ENCODE measurements around the gene FXYD6.
A peak's percentile ranks its signal among the peaks of the same experiment; 100 is the strongest.
"Not testable (repeated sequence)": the region's sequence is repeated elsewhere in the genome, so short reads cannot be mapped to it uniquely, and the experiment has no call there.

Gene FXYD6

DNA sequence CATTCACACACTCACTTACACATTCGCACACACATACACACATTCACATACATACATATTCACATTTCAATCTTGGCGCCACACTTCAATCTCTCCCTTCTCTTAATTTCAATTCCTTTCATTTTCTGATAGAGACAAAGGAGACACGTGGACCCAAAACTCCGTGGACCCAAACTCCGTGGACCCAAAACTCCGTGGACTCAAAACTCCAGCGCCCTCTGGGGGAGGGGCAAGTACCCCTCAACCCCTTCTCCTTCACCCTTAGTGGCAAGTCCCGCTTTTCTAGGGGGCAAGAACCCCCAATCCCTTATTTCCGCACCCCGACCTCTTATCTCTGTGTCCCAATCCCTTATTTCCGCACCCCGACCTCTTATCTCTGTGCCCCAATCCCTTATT is 66.4 kb downstream of the FXYD6 start:
- DNase-seq, result not testable (repeated sequence)

GRCh38 chr11:117809236-117810055 is 67.0 kb downstream of the FXYD6 start:
- DNase-seq, result peak; percentile 29

DNA sequence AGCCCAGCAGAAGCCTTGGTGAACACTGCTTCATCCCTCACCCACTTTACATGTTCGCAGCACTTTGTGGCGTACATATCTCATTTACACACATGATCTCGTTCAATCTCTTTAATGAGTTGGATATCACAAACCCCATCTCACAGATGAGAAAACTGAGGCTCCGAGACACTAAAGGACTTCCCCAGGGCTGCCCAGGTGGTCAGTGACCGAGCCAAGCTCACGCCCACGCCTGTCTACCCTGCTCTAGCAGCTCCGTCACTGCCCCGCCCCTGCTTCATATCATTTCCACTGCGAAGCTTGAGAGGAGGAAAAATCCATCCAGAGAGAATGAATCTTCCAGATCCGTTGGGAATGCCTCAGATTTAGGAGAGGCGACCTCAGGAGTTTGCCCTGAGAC is 67.7 kb downstream of the FXYD6 start:
- no peak for DNase-seq

- peak; percentile 78 for DNase-seq
Observed at GRCh38 chr11:117807482-117808327, 68.8 kb downstream of the FXYD6 start.

DNA sequence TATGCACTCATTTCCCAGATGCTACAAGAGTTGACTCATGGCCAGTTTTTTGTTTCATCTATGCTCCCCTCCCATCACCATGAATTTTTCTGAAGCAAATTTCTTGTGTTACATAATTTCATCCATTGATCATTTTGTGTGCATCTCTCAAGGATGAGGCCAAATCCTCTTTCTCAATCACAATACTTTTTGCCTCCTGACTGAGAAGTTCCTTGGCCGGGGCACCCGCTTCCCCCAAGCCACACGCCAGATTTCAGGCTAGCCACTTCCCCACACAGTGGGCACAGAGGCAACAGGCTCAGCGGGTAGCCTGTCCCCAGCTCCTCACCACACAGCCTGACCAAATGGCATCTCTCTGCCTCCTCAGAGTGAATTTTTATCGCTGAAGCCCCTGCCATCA is 69.6 kb downstream of the FXYD6 start:
- DNase-seq, result no peak

DNA sequence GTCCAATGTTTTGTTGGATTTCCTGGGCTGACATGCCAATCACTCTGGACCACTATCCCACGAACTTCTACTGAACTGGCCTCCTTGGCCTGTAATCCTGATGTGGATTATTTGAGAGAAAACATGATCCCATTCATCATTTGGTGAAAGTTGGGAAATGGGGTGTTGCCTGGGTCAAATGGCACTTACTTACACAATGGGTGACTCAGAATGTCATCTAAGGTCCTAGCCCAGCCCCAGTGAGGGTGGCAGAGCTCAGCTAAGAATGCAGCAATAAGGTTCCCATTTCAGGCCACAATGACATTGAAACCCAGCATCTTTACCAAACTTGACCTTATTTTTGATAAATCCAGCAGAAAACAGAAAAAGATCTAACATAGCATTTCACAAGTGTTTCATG is 71.4 kb downstream of the FXYD6 start:
- no peak for DNase-seq

- DNase-seq, result no peak
Observed at GRCh38 chr11:117803896-117804295, 72.6 kb downstream of the FXYD6 start.

GRCh38 chr11:117799634-117800033 is 76.8 kb downstream of the FXYD6 start:
- DNase-seq, result no peak

DNA sequence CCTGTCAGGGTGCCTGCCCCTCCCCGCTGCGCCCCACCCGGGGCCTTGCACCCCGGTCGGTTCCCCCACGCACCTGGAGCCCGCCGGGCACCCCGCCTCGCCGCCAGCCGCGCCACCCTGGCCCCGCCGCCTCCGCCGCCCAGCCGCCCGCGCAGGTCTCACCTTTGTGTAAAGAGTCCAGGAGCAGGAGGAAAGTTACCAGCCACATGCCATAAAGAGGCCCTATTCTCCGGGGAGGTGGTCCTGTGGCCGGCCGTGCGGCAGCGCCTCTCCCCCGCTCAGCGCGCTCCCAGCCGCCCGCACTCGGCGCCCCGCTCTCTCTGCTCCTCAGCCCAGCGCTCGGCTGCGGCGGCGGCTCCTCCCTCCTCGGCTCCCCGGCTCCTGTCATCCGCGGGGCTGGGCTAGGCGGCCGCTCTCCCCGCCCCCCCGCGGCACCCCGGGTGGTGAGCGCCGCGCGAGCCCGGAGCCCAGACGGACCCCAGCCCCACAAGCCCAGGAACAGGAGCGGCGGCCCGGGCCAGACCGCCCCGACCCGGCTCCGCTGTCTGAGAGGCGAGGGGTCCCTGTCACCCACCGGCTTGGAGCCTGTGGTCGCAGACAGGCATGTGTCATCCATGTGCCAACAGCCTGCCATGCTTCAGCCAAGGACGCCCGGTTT is 79.5 kb downstream of the FXYD6 start, which contains the start of gene DSCAML1:
TSS of gene DSCAML1 (minus strand) at position 345 of the 658 bp plus-strand sequence. CDS start at position 208, 137 bp downstream.
- peak; percentile 35 for DNase-seq

GRCh38 chr11:117796456-117796871 is 80.0 kb downstream of the FXYD6 start:
- no peak for DNase-seq

GRCh38 chr11:117795638-117796455 is 80.6 kb downstream of the FXYD6 start:
- peak; percentile 44 for DNase-seq

DNA sequence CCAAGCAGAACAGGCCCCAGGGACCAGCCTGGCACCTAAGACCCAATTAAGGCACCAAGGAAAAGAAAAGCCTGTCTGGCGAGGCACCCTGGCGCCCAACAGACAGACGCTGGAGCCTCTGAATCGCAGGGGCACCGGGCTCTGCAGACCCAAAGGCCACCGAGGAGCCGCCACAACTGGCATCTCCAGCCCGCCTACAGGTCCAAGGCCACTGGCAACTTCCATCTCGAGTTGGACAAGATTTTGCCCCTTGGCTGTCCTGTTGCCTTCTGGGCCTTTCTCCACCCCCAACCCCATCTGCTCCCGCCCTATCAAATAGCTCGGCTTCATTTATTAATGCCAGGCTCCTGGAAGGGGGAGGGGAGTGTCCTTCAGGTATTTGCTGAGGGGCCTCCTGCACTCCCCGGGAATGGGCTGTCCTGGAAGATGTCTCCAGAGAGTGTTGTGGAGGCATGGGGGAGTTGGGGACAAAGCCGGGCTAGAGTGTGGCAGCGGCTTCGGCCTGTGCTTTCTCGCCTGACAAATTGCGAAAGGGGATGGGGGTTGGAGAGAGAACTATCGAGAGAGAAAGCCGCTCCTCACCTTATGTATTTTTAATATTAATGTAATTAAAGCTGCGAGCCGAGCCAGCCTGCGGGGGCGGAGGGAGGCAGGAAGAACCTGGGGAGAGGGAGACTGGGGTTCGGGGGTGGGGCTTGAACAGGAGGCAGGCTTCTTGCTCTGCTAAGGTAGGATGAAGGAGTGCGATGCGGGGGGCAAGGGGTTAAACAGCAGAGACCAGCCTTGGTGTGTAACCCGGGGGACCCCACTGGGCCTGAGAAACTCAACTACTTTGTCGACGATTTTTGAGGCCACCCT is 81.5 kb downstream of the FXYD6 start:
- no peak for DNase-seq

DNA sequence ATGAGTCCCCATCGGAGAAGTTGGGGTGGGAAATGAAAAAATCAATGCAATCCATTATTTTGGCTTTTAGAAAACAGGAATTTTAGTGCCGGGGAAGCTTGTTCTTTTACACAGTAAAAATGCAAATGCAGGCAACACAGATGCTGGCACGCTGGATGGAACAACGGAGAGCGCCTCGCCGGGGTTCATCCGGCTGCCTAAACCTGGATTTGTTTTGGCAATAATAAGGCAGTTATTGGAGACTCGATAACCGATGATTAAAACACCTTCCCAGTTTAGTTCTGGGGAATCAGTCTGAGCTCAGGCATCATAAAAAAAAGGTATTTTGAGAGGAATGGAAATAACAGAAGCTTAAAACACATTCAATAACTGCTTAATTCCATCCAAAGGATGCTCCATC is 82.3 kb downstream of the FXYD6 start:
- no peak for DNase-seq

- DNase-seq, result no peak
Observed at GRCh38 chr11:117793583-117793982, 82.9 kb downstream of the FXYD6 start.

DNA sequence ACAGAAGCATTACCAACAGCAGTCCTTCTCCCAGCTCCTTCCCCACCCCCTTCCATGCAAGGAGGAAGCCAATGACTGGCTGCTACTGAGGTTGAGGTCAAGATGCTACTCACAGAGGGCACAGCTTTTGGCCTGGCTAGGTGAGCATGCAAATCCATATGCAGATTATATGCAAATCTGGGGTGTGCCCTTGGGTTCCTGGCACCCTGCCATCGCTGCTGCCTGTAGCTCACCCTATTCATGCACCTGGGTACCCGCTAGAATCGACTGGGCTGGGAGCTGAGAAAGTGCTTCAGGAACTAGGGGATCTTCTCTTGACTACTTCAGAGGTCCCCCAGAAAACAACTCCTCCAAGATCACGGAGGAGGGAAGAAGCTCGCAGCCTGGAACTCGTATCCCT is 83.5 kb downstream of the FXYD6 start:
- no peak for DNase-seq

DNA sequence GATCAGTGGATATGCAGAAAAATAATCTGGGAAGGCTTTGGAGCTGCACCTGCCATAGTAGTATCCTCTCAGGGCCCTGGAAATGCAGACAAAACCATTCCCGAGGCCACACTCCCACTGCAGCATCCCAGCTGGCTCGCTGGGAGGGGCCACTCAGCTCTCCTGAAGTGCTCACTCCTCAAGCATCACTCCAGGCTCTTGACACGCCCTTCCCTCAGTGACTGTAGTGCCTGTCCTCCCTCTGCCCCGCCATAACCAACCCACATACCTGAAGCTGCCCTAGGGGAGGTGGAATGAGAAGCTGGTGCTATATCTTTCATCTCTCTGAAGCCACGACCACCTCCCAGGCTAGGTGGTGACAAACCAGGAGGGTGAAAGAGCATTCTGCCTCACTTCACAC is 84.2 kb downstream of the FXYD6 start:
- no peak for DNase-seq

GRCh38 chr11:117790279-117790678 is 86.2 kb downstream of the FXYD6 start:
- no peak for DNase-seq

DNA sequence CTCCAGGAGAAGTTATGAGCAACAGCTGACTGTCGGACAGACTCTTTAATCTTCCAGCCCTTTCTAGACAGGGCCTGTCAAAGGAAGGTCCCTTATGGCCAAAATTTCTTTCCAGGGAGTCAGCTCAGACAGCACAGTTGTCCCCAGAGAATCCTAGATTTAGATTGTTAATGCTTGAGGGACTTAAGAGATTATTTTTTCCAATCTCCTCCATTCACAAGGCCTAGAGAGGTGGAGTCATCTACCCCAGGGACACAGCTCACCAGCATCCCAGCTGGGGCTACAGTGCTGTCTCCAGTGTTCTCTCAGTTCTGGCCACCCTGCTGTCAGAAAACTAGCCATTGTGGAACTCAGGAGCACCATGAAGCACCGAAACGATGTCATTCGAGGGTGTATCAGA is 87.2 kb downstream of the FXYD6 start:
- DNase-seq, result no peak
